Sigmoid colon (tissue), 4 donors: ENCODE results near the gene PDE6A.

Source experiments
- CTCF ChIP-seq, 4 experiments: fragments of 450-650 bp in 3 of 4; fragments of 200-600 bp in 1 of 4; IDR thresholded peaks; one replicate each; pipeline ENCODE4 v1.5.1; 2016 to 2019; ENCODE audit warnings: antibody characterized with exemption in 4 of 4, mild to moderate bottlenecking in 3 of 4, moderate library complexity in 2 of 4
- EP300 ChIP-seq, 4 donors: sonication (generic); formaldehyde crosslinking; IDR thresholded peaks; one replicate each; pipeline ENCODE4 v1.6.1; 2017; ENCODE audit warnings: antibody characterized with exemption in 4 of 4
- POLR2A ChIP-seq, 2 donors: fragments of 450-650 bp; IDR thresholded peaks; one replicate each; pipeline ENCODE4 v1.6.1; 2016; ENCODE audit warnings: antibody characterized with exemption in 2 of 2, mild to moderate bottlenecking in 2 of 2, moderate library complexity in 2 of 2
- POLR2AphosphoS5 ChIP-seq, 4 donors: sonication (generic); formaldehyde crosslinking; IDR thresholded peaks; one replicate each; pipeline ENCODE4 v1.6.1; 2017; ENCODE audit warnings: antibody characterized with exemption in 4 of 4

- TF ChIP-seq CTCF (IDR thresholded peaks at IDR 0.05) (no peak), POLR2AphosphoS5 (IDR thresholded peaks at IDR 0.05) (no peak), POLR2A (IDR thresholded peaks at IDR 0.05) (no peak), EP300 (IDR thresholded peaks at IDR 0.05) (no peak)
Measured at GRCh38 chr5:149956685-149957084, 12.1 kb upstream of the PDE6A start.
